ENCODE data around the gene WWOX.

DNA sequence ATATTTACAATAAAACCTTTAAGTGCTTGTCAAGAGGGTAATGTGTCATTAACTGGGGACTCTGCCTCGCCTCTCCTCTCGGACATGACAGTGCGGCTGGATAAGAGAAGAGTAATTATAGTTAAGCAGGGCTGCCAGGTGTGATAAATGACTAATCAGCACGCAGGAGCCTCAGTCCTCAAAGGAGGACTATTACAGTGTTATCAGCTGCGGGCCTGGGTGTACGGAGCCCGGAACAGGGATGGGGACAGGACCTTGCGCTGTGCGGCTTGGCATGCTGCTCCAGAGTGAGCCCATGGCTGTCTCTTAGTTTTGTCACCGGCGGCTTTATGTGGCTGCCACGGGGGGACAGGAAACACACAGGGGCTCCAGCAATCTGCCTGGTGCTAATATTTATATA is 893.9 kb downstream of the WWOX start:
- TF ChIP-seq CTCF (IDR thresholded peaks at IDR 0.05), result no peak
- TF ChIP-seq POLR2A (IDR thresholded peaks at IDR 0.05), result no peak

All from thyroid gland (tissue), 4 donors.